Osteoblast (primary cell): ENCODE results near the gene DRC7. TPM values are rescaled to one million over a fixed set of nuclear protein-coding genes. Genes with fewer than 3 reads are reported as not detected.

Experiments
- DNase-seq: peaks from one replicate; pipeline ENCODE4 v3.0.0; 2011; ENCODE audit warnings: low spot score, mixed read lengths; ENCODE audit not compliant: insufficient read length; ENCODE audit errors: missing footprints
- H2AFZ ChIP-seq: 2 replicates; pipeline ENCODE4 v1.6.0; 2011; ENCODE audit warnings: mild to moderate bottlenecking, low read length
- H3K27ac ChIP-seq: 2 replicates; pipeline ENCODE4 v1.5.1; 2011; ENCODE audit warnings: mild to moderate bottlenecking, low read depth, low read length, moderate library complexity
- H3K27me3 ChIP-seq: 2 replicates; pipeline ENCODE4 v1.6.0; 2012; ENCODE audit warnings: mild to moderate bottlenecking, control low read depth, inconsistent platforms, low read length, moderate library complexity; ENCODE audit not compliant: insufficient read depth
- H3K36me3 ChIP-seq: 2 replicates; pipeline ENCODE4 v1.5.1; 2011; ENCODE audit warnings: mild to moderate bottlenecking, low read length, control low read depth, moderate library complexity; ENCODE audit not compliant: insufficient read depth
- H3K4me1 ChIP-seq: 2 replicates; pipeline ENCODE4 v1.5.1; 2011; ENCODE audit warnings: mild to moderate bottlenecking, low read length, control low read depth, moderate library complexity; ENCODE audit not compliant: insufficient read depth
- H3K4me2 ChIP-seq: 2 replicates; pipeline ENCODE4 v1.6.0; 2011; ENCODE audit warnings: mild to moderate bottlenecking, low read length; ENCODE audit not compliant: insufficient read depth
- H3K4me3 ChIP-seq: fragments of 200-600 bp; sonication (generic); 3 replicates; pipeline ENCODE4 v1.5.1; 2012; ENCODE audit warnings: mild to moderate bottlenecking, low read length, inconsistent platforms; ENCODE audit not compliant: insufficient read depth
- H3K79me2 ChIP-seq: 2 replicates; pipeline ENCODE4 v1.6.0; 2012; ENCODE audit warnings: mild to moderate bottlenecking, low read length, control low read depth, inconsistent platforms; ENCODE audit not compliant: insufficient read depth
- H3K9me3 ChIP-seq: 2 replicates; pipeline ENCODE4 v1.5.1; 2011; ENCODE audit warnings: low read depth, low read length, control low read depth
- H4K20me1 ChIP-seq: 2 replicates; pipeline ENCODE4 v1.6.0; 2012; ENCODE audit warnings: mild to moderate bottlenecking, low read length, control low read depth; ENCODE audit not compliant: insufficient read depth
- total RNA-seq: library from RNA; depleted of rRNA; stranded (reverse); fragments of >200 nt; gene quantifications from 2 replicates; pipeline ENCODE4 v1.2.3, GENCODE V29; 2012
- TF ChIP-seq, protein P1 (sequence below): IDR thresholded peaks from 2 replicates; pipeline ENCODE4 v1.5.1; 2011; ENCODE audit warnings: mild to moderate bottlenecking, low read depth, low read length, moderate library complexity; ENCODE audit errors: extremely low read depth

The DRC7 gene
- total RNA-seq, 1 donor, result not detected

DNA sequence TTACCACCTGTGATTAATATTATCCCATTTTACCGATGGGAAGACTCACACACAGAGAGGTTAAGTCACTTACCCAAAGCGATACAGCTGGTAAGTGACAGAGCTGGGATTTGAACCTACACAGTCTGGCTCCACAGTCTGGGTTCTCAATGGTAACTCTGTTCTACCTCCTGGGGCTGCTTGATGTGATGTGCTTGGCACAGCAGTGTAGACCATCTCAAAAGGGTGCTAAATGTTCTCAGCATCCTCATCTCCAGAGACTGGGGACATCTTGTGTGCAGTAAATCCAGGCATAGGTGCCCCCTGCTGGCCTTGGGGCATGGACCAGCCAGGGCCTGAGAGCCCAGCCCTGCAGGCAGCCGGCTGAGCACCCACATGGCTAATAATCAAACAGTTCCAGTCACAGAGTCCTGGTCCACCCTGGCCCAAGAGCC, 25.6 kb downstream of the DRC7 start:
- Histone ChIP-seq H3K36me3 (no peaks in the 10 kb centered on the region), H3K4me1 (no peaks in the 10 kb centered on the region), H3K27me3 (peaks cover 7% of the 10 kb centered on the region), H3K27ac (no peak overlapping the region), H4K20me1 (no peaks in the 10 kb centered on the region), H3K4me3 (no peak overlapping the region), H3K79me2 (no peaks in the 10 kb centered on the region), H3K9me3 (no peaks in the 10 kb centered on the region), H3K4me2 (no peak overlapping the region), H2AFZ (no peak overlapping the region)
- TF ChIP-seq, protein P1, sequence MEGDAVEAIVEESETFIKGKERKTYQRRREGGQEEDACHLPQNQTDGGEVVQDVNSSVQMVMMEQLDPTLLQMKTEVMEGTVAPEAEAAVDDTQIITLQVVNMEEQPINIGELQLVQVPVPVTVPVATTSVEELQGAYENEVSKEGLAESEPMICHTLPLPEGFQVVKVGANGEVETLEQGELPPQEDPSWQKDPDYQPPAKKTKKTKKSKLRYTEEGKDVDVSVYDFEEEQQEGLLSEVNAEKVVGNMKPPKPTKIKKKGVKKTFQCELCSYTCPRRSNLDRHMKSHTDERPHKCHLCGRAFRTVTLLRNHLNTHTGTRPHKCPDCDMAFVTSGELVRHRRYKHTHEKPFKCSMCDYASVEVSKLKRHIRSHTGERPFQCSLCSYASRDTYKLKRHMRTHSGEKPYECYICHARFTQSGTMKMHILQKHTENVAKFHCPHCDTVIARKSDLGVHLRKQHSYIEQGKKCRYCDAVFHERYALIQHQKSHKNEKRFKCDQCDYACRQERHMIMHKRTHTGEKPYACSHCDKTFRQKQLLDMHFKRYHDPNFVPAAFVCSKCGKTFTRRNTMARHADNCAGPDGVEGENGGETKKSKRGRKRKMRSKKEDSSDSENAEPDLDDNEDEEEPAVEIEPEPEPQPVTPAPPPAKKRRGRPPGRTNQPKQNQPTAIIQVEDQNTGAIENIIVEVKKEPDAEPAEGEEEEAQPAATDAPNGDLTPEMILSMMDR, result peak; percentile 77
- peak; percentile 89 for DNase-seq

DNA sequence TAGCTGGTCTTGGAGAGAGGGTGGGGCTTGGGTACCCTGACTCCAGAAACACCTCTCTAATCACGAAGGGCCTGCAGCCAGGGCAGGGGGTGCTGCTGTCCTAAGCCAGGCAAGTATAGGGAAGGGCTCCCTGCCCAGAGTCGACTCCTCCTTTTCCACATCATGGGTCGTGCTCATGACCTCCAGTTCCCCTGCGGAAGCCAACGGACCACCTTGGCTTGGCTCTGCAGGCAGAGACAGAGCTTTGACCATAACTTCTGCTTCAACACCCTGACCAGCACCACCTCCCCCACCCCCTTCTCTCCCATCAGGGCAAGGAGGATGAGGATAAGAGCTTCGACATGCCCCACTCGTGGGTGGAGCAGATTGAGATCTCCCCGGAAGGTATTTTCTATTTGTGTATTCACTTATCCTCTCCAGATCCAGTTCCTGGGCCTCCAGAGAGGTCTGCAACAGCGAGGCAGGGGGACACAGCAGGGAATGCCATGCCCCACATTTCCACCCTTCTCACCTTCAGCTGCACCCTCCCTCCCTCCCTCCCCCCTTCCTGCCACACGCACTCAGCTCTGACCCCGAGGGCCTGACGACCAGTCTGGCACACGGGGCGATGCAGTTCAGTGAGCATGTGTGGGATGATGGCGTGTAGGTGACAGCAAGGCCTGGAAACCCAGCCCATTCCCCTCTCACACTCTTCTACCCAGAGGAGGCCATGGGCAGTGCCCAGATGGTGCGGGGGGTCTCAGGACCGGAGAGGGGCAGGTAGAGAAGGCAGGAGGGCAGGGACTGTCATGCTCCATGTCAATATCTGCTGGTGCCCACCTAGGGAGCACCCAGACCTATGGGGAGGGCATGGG, 27.0 kb downstream of the DRC7 start:
- Histone ChIP-seq H3K9me3 (no peaks in the 10 kb centered on the region), H3K79me2 (no peaks in the 10 kb centered on the region), H3K27ac (no peak overlapping the region), H3K4me3 (no peak overlapping the region), H3K36me3 (no peaks in the 10 kb centered on the region), H2AFZ (no peak overlapping the region), H4K20me1 (no peaks in the 10 kb centered on the region), H3K4me2 (no peak overlapping the region), H3K27me3 (no peaks in the 10 kb centered on the region), H3K4me1 (no peaks in the 10 kb centered on the region)
- TF ChIP-seq, protein P1, result no peak
- DNase-seq, result no peak

DNA sequence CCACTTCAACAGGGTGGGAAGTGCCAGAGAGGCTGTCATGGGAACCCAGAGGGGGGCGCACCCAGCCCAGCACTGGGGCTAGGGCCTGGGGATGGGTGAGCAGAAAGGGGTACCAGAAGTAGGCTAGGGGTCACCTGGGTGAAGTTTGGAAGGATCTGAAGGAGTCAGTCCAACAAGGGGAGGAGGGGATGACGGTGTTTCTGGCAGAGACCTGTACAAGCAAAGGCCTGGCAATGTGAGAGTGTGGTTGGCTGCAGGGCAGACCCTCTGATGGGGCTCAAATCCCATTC, 27.5 kb downstream of the DRC7 start:
- Histone ChIP-seq H3K4me3 (no peak overlapping the region), H3K27me3 (no peaks in the 10 kb centered on the region), H3K27ac (no peak overlapping the region), H3K4me2 (no peak overlapping the region), H3K9me3 (no peaks in the 10 kb centered on the region), H3K79me2 (no peaks in the 10 kb centered on the region), H3K36me3 (no peaks in the 10 kb centered on the region), H2AFZ (no peak overlapping the region), H3K4me1 (no peaks in the 10 kb centered on the region), H4K20me1 (no peaks in the 10 kb centered on the region)
- no peak for DNase-seq
- TF ChIP-seq, protein P1, result no peak

DNA sequence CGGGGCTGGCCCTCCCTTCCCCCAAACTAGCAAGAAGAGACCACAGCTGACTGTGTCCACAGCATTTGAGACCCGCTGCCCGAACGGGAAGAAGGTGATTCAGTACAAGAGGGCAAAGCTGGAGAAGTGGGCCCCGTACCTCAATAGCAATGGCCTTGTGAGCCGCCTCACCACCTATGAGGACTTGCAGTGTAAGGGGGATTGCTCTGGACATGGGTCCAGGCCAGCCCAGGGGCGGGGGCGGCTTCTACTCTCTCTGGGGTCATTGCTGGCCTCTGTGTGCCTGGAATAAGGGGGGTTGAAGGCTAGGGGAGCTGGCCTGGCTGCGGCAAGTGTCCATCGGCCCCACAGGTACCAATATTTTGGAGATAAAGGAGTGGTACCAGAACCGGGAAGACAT, 28.0 kb downstream of the DRC7 start:
- no peaks in the 10 kb centered on the region for H3K36me3 ChIP-seq
- H2AFZ ChIP-seq, result no peak overlapping the region
- H3K4me3 ChIP-seq, result no peak overlapping the region
- H3K27ac ChIP-seq, result no peak overlapping the region
- H3K79me2 ChIP-seq, result no peaks in the 10 kb centered on the region
- no peaks in the 10 kb centered on the region for H3K27me3 ChIP-seq
- TF ChIP-seq, protein P1, result no peak
- H3K9me3 ChIP-seq, result no peaks in the 10 kb centered on the region
- no peaks in the 10 kb centered on the region for H4K20me1 ChIP-seq
- no peaks in the 10 kb centered on the region for H3K4me1 ChIP-seq
- DNase-seq, result no peak
- no peak overlapping the region for H3K4me2 ChIP-seq
